SHP77 treated with DMSO at 0.1 percent for 48 hours (cell line): ENCODE measurements around the gene EXOC6.
A peak's percentile ranks its signal among the peaks of the same experiment; 100 is the strongest.

ENCODE experiments used
- DNase-seq: peaks from one replicate; lab custom pipeline; 2025; lab: John Stamatoyannopoulos, UW

EXOC6 gene

GRCh38 chr10:93064874-93065660 lies 216.7 kb downstream of the EXOC6 start:
- DNase-seq, result no peak

GRCh38 chr10:93065675-93066543 lies 217.6 kb downstream of the EXOC6 start:
- DNase-seq, result no peak

- no peak for DNase-seq
Observed at GRCh38 chr10:93066544-93066913, 218.2 kb downstream of the EXOC6 start.

GRCh38 chr10:93067443-93068365 lies 219.4 kb downstream of the EXOC6 start:
- no peak for DNase-seq

- no peak for DNase-seq
Observed at GRCh38 chr10:93068411-93069244, 220.3 kb downstream of the EXOC6 start.

GRCh38 chr10:93069245-93069561 lies 220.9 kb downstream of the EXOC6 start:
- DNase-seq, result no peak

GRCh38 chr10:93070378-93071176 lies 222.3 kb downstream of the EXOC6 start:
- DNase-seq, result no peak

GRCh38 chr10:93071177-93071472 lies 222.8 kb downstream of the EXOC6 start:
- no peak for DNase-seq

- DNase-seq, result no peak
Observed at GRCh38 chr10:93071674-93072224, 223.4 kb downstream of the EXOC6 start.

- DNase-seq, result no peak
Observed at GRCh38 chr10:93072225-93072712, 223.9 kb downstream of the EXOC6 start.

- DNase-seq, result no peak
Observed at GRCh38 chr10:93072713-93073538, 224.6 kb downstream of the EXOC6 start.

- peak; percentile 9 for DNase-seq
Observed at GRCh38 chr10:93073539-93074146, 225.3 kb downstream of the EXOC6 start, which contains the start of gene CYP26A1. TSS of gene CYP26A1 (plus strand) at chr10:93073893. CDS start at chr10:93073935, 42 bp downstream.

- DNase-seq, result no peak
Observed at GRCh38 chr10:93074147-93074596, 225.9 kb downstream of the EXOC6 start.

- DNase-seq, result no peak
Observed at GRCh38 chr10:93074597-93075368, 226.5 kb downstream of the EXOC6 start.

GRCh38 chr10:93075369-93076221 lies 227.3 kb downstream of the EXOC6 start:
- DNase-seq, result no peak

GRCh38 chr10:93076871-93077270 lies 228.6 kb downstream of the EXOC6 start:
- DNase-seq, result no peak

- no peak for DNase-seq
Observed at GRCh38 chr10:93077860-93078337, 229.6 kb downstream of the EXOC6 start.
